Esophagus squamous epithelium (tissue), 4 donors: Measurements from ENCODE around the gene LYSET.

Experiments
- POLR2A ChIP-seq, 4 donors: fragments of 450-650 bp; IDR thresholded peaks; one replicate each; pipeline ENCODE4 v1.6.1; 2017; ENCODE audit warnings: antibody characterized with exemption in 4 of 4, mild to moderate bottlenecking in 4 of 4, moderate library complexity in 3 of 4
- TF ChIP-seq, protein P1 (sequence below), 6 experiments: fragments of 450-650 bp in 4 of 6; fragments of 200-600 bp in 2 of 6; sonication (generic) in 2 of 6; IDR thresholded peaks; one replicate each; pipeline ENCODE4 v1.5.1; 2016 to 2019; ENCODE audit warnings: antibody characterized with exemption in 6 of 6, mild to moderate bottlenecking in 4 of 6, moderate library complexity in 4 of 6

- no peak for TF ChIP-seq POLR2A (IDR thresholded peaks at IDR 0.05)
- TF ChIP-seq, protein P1, sequence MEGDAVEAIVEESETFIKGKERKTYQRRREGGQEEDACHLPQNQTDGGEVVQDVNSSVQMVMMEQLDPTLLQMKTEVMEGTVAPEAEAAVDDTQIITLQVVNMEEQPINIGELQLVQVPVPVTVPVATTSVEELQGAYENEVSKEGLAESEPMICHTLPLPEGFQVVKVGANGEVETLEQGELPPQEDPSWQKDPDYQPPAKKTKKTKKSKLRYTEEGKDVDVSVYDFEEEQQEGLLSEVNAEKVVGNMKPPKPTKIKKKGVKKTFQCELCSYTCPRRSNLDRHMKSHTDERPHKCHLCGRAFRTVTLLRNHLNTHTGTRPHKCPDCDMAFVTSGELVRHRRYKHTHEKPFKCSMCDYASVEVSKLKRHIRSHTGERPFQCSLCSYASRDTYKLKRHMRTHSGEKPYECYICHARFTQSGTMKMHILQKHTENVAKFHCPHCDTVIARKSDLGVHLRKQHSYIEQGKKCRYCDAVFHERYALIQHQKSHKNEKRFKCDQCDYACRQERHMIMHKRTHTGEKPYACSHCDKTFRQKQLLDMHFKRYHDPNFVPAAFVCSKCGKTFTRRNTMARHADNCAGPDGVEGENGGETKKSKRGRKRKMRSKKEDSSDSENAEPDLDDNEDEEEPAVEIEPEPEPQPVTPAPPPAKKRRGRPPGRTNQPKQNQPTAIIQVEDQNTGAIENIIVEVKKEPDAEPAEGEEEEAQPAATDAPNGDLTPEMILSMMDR (IDR thresholded peaks at IDR 0.05): no peak
Observed at GRCh38 chr14:93135399-93135798, 49.7 kb upstream of the LYSET start.
